GM18870 (cell line): Measurements from ENCODE around the gene FOXN4.

Source experiments
- ATAC-seq: cut with Tn5 transposase; IDR thresholded peaks from one replicate; pipeline ENCODE4 v1.9.1; 2021; ENCODE audit warnings: moderate library complexity; ENCODE audit not compliant: unreplicated experiment

The FOXN4 gene

GRCh38 chr12:109284392-109284791, 24.7 kb downstream of the FOXN4 start:
- no peak for ATAC-seq

- no peak for ATAC-seq
These were observed 27.6 kb downstream of the FOXN4 start for GRCh38 chr12:109281452-109281851.

GRCh38 chr12:109279525-109279924, 29.6 kb downstream of the FOXN4 start:
- ATAC-seq = no peak

- ATAC-seq = no peak
These were observed 30.2 kb downstream of the FOXN4 start for GRCh38 chr12:109278912-109279311.

- no peak for ATAC-seq
These were observed 31.0 kb downstream of the FOXN4 start for GRCh38 chr12:109277899-109278762.

- ATAC-seq = no peak
These were observed 31.7 kb downstream of the FOXN4 start for GRCh38 chr12:109277255-109277898.

- no peak for ATAC-seq
These were observed 32.9 kb downstream of the FOXN4 start for GRCh38 chr12:109276160-109276559.

- ATAC-seq = no peak
These were observed 33.9 kb downstream of the FOXN4 start for GRCh38 chr12:109275173-109275572.

- no peak for ATAC-seq
These were observed 34.7 kb downstream of the FOXN4 start for GRCh38 chr12:109274381-109274780.

GRCh38 chr12:109273354-109273753, 35.7 kb downstream of the FOXN4 start:
- no peak for ATAC-seq

GRCh38 chr12:109271418-109271817, 37.7 kb downstream of the FOXN4 start:
- no peak for ATAC-seq

- ATAC-seq = no peak
These were observed 38.6 kb downstream of the FOXN4 start for GRCh38 chr12:109270494-109270893.

GRCh38 chr12:109269428-109269827, 39.7 kb downstream of the FOXN4 start:
- no peak for ATAC-seq

- ATAC-seq = no peak
These were observed 40.2 kb downstream of the FOXN4 start for GRCh38 chr12:109268896-109269295.

- no peak for ATAC-seq
These were observed 41.7 kb downstream of the FOXN4 start for GRCh38 chr12:109267361-109267760.

GRCh38 chr12:109266106-109266879, 42.8 kb downstream of the FOXN4 start:
- ATAC-seq = no peak

GRCh38 chr12:109264943-109265650, 44.0 kb downstream of the FOXN4 start:
- ATAC-seq = no peak

GRCh38 chr12:109264095-109264942, 44.8 kb downstream of the FOXN4 start:
- ATAC-seq = no peak

GRCh38 chr12:109263439-109263838, 45.6 kb downstream of the FOXN4 start:
- no peak for ATAC-seq

- ATAC-seq = no peak
These were observed 47.1 kb downstream of the FOXN4 start for GRCh38 chr12:109261939-109262338.
